Activated CD4-positive, alpha-beta T cell treated with anti-CD3 and anti-CD28 coated beads, Interleukin-2, Interleukin-6, amounts not matched to agents 100 ng/mL and 50 ng/mL, durations not matched to agents 16 hours and 8 hours (primary cell): ENCODE measurements around the gene ADAMTS2.

ENCODE experiments used
- DNase-seq: peaks from one replicate; pipeline ENCODE4 v3.0.0-alpha.2; 2020

Gene ADAMTS2

DNA sequence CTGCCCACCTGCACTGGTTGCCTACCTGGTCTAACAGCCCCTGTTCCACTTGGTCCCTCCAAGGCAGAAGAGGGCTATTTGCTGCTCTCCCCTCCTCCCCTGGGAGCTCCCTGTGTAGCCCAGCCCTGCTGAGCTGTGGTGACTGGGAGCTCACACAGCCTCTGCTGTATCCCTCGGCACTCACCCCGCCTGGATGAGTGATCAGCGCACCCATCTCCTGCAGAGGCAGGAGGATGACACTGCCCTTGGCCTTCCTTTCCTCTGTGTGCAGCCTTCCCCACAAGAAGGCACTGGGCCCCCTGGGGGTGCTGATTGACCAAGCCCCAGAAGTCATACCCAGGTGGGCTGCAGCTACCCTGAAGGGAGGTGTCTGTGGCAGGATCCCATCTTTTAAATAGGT lies 134.2 kb downstream of the ADAMTS2 start:
- no peak for DNase-seq

DNA sequence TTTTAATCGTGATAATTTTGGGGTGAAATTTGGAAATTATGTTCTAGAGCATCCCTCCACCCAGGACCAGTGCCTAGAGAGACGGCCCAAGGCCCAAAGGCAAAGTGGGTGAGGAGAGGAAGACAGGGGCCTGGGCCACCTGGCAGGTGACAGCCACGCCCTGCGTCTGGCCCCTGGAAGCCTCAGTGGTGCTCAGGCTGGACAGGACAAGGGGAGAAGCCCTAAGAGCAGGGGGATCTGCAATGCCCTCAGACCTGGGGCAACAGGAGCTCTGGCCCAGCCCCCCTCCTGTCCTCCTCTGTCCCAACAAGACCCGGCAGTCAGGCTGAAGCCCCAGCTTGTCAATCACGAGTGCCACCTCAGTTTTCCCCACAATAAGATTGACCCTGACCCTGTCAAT lies 134.8 kb downstream of the ADAMTS2 start:
- DNase-seq: no peak

- no peak for DNase-seq
These were observed 135.7 kb downstream of the ADAMTS2 start for GRCh38 chr5:179209359-179210150.

- DNase-seq: no peak
These were observed 136.4 kb downstream of the ADAMTS2 start for GRCh38 chr5:179208706-179209358.

DNA sequence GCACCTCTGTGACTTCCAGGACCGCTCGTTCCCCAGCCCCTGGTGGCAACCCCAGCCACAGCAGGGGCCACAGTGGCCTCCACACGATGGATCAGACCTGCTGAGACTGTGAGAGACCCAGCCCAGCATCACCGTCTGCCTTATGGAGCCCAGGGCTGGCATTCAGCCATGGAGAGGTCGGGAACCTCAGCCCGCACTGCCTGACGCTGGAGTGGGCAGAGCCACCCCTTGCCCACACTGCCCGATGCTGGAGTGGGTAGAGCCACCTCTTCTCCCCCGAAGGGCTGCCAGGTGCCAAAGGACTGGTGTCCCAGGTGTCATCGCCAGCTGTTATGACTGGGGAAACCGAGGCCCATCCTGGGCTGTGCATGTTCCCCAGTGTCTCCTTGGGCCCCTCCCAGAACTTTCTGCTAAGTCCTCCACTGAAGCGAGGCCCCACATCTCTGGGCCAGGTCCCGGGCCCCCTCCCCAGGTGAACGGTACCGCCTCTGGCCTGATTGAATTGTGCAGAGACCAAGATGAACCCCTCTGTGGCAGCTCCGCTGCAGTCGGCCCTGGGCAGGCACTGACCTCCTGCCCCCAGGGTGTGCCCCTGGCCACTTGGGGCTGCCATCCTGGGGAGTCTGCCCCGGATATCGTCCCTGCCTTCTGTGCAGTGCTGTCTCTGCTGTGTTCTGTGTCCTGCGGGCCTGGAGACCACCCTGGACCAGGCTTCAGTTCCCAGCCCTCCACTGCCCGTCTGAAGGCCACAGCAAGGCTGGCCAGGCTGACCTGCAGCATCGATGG lies 137.1 kb downstream of the ADAMTS2 start:
- DNase-seq: no peak

- no peak for DNase-seq
These were observed 137.8 kb downstream of the ADAMTS2 start for GRCh38 chr5:179207470-179207869.

DNA sequence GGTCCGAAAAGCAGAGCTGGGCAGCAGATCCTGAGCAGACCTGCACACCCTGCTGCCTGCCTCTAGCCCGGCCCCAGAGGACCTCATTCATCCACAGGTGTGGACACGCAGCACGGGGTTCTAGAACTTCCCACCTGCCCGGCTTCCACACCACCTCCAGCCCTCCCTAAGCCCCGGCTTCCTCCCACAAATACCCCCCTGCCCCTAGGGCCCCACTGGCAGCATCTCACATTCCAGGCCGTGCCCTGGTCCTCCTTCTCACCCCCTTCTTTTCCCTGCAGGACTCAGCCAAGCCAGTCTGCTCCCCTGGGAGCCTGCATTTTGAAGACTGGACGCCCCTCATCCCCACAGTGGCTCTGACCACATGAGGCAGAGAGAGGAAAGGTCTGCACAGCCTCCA lies 138.9 kb downstream of the ADAMTS2 start:
- no peak for DNase-seq

- no peak for DNase-seq
These were observed 140.0 kb downstream of the ADAMTS2 start for GRCh38 chr5:179205277-179205676.

GRCh38 chr5:179204572-179204971 lies 140.7 kb downstream of the ADAMTS2 start:
- no peak for DNase-seq

- no peak for DNase-seq
These were observed 142.0 kb downstream of the ADAMTS2 start for GRCh38 chr5:179203248-179203647.

DNA sequence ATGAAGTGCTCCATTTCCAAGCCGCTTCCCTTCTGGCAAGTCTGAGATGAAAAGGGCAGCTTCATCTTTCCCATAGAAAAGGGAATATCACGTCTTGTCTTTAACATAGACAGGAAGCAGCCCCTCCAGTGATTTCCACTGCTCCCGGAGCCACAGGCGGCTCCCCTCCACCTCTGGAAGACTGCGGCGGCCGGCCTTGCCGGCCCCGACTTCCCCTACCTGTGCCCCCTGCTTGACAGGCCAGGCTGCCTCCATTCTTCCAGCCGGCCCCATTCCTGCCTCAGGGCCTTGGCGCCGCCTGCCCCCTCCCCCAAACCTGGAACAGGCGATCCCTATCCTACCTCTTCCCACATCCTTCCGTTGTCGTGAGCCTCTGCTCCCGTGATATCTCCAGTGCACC lies 143.3 kb downstream of the ADAMTS2 start:
- no peak for DNase-seq

- no peak for DNase-seq
These were observed 146.0 kb downstream of the ADAMTS2 start for GRCh38 chr5:179199246-179199645.

DNA sequence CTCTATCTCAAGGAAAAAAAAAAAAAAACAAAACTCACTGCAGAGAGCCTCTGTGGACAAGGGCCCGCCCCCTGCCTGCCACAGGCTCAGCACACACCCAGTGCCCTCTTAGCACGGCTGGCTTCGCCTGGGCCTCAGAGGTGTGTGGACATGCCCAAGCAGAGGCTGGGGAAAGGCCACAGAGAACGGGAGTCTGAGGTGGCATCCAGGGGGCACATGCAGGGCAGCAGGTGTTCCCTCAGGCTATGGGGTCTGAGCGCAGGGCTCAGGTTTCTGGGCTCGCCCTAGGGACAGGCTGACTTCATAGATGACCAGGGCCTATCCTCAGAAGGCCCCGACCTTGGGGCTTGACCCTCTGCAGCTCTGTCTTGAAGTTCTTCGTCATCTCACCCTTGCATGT lies 146.4 kb downstream of the ADAMTS2 start:
- DNase-seq: no peak

DNA sequence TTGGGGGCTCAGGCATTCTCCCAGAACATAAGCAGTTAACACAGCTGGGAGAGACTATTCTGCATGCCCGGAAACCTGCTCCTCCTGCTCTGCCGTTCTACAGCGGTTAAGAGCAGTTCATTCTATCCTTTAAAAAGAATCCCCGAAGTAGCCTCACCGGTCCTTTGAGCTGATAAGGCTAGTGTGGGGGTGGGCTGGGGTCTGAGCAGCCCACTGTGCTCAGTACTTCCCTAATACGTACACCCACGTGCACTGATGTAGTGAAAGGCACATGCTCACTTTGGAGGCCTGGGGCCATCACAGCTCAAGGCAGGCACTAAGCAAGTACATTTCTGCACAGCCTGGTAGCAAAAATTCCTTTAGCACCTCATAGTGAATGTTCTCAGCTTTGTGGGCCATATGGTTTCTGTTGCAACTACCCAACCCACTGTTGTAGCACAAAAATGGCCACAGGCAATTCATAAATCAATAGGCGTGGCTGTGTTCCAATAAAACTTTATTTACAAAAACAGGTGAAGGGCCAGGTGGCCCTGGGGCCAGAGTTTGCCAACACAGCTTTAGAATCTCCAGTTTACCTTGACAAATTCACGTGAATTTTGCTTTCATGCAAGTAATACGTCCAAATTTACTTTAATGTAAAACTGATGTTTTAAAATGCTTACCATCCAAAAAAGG lies 148.7 kb downstream of the ADAMTS2 start:
- no peak for DNase-seq

DNA sequence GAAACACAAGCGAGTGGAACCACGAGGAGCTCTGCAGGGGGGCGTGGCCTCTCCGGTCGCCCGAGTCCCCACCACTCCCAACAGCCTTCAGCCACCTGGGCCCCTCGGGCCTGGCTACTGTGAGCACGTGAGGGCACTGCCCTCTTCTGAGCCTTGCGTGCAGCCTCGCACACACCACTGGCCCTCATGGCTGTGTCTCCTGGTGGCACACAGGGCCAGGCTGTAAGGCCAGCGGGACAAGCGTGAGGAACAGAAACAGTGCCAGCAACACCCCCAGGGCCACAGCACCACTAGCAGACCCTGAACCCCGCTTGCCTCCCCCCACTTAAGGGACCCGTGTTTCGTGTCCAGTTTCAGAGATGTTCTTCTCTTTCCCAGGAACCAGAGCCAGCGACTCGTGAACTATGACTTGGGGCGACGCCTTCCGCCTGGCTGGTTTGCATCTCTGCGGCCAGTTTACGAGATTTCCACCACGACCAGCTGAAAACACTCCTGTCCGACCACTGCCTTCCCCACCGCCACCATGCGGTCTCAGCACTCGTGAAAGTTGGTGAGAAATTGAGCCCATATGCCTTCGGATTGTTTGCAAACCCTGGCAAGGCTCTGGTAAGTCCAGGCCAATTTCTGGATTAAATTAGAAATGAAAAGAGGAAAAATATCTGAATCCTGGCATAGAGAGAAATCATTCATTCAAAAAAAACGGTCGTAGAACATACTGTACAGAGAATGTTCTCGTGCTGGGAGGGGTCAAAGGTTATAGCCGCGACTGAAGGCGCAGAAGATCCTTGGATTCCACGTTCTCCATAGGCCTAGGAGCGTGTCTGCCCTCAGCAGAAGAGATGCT lies 149.5 kb downstream of the ADAMTS2 start:
- DNase-seq: no peak

- no peak for DNase-seq
These were observed 150.3 kb downstream of the ADAMTS2 start for GRCh38 chr5:179194941-179195381.

DNA sequence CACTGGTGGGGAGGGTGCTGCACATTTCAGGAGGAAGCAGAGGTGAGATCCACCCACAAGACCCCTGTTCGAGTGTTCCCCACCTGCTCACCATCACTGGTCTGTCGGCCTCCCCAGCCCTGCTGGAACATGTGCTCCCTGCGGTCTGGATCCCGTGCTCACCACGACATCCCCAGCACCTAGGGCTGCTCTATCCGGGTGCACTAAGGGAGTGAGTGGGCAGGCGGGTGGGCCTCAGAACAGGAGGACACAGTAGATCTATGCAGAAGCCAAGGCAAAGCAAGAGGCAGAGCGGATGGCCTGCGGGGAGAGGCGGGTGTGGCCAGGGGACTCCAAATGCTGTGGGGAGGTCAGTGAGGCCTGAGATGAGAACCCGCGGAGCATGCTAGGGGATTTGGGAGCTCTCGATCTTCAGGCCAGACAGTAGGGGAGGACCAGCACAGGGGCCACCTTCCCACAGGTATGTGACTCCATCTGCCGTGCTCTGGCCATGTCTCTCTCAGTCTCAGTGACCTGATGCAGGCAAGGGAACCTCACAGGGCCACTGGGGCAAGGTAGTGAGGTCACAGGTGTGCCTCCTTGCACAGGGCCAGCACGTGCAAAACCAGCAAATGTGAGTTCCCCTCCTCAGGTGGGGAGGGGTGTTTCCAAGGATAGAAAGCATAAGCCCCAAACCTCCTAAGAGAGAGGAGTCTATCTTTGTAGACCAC lies 150.9 kb downstream of the ADAMTS2 start:
- no peak for DNase-seq

- DNase-seq: no peak
These were observed 151.5 kb downstream of the ADAMTS2 start for GRCh38 chr5:179193746-179194145.

GRCh38 chr5:179192891-179193470 lies 152.3 kb downstream of the ADAMTS2 start:
- no peak for DNase-seq

GRCh38 chr5:179192185-179192890 lies 152.9 kb downstream of the ADAMTS2 start:
- no peak for DNase-seq
